IMR-90 (cell line): ENCODE data around the gene TMPRSS3. TPM values are rescaled to one million over a fixed set of nuclear protein-coding genes. Genes with fewer than 3 reads are reported as not detected.

ENCODE experiments used
- ATAC-seq: fragments of 200-7000 bp; cut with Tn5 transposase; 2 replicates; pipeline ENCODE4 v1.9.1; 2020; ENCODE audit warnings: low read depth, mild to moderate bottlenecking, moderate library complexity
- BruUV-seq: library from RNA; stranded (reverse); fragments of 400-500 nt; replicated peaks from 2 replicates; lab custom pipeline; 2021; lab: Mats Ljungman, UMichigan
- CTCF ChIA-PET: fragments of 300-600 bp; formaldehyde crosslinking; extraction: SDS; loops from one replicate; lab custom pipeline; 2021; ENCODE audit warnings: antibody characterized with exemption; lab: Yijun Ruan, JAX
- POLR2A ChIA-PET: fragments of 300-600 bp; sonication (Branson Sonifier 250); formaldehyde crosslinking; loops from one replicate; lab custom pipeline; 2022; ENCODE audit warnings: antibody characterized with exemption; ENCODE audit not compliant: unreplicated experiment; lab: Charles Lee
- DNase-seq: peaks from one replicate; pipeline ENCODE4 v3.0.0; 2013
- H2AFZ ChIP-seq: replicated peaks from 2 replicates; pipeline ENCODE3; 2013; ENCODE audit warnings: low read length, mild to moderate bottlenecking; ENCODE audit not compliant: poor library complexity
- H2AK5ac ChIP-seq: 2 replicates; pipeline ENCODE4 v1.6.1; 2013; ENCODE audit warnings: low read depth, low read length, inconsistent platforms
- H2AK9ac ChIP-seq: replicated peaks from 2 replicates; pipeline ENCODE3; 2013; ENCODE audit warnings: mild to moderate bottlenecking, low read depth, low read length, moderate library complexity; ENCODE audit not compliant: poor library complexity
- H2BK120ac ChIP-seq: 2 replicates; pipeline ENCODE4 v1.6.1; 2013; ENCODE audit warnings: low read depth, low read length, inconsistent platforms
- H2BK15ac ChIP-seq: 3 replicates; pipeline ENCODE4 v1.6.1; 2013; ENCODE audit warnings: low read depth, low read length, inconsistent platforms
- H2BK20ac ChIP-seq: 2 replicates; pipeline ENCODE4 v1.6.1; 2013; ENCODE audit warnings: low read depth, mild to moderate bottlenecking, inconsistent platforms, low read length, moderate library complexity
- H2BK5ac ChIP-seq: 2 replicates; pipeline ENCODE4 v1.6.1; 2013; ENCODE audit warnings: mild to moderate bottlenecking, low read depth, low read length, inconsistent platforms; ENCODE audit not compliant: poor library complexity, severe bottlenecking
- H3K14ac ChIP-seq: replicated peaks from 2 replicates; pipeline ENCODE4 v1.6.1; 2013; ENCODE audit warnings: low read depth, low read length, inconsistent platforms
- H3K18ac ChIP-seq: 2 replicates; pipeline ENCODE4 v1.6.1; 2013; ENCODE audit warnings: low read depth, low read length, control low read depth
- H3K23ac ChIP-seq: 2 replicates; pipeline ENCODE4 v1.6.1; 2013; ENCODE audit warnings: low read depth, low read length, inconsistent platforms
- H3K27ac ChIP-seq: 2 replicates; pipeline ENCODE4 v1.5.1; 2013; ENCODE audit warnings: mild to moderate bottlenecking, control low read depth, low read length; ENCODE audit not compliant: insufficient read depth
- H3K27me3 ChIP-seq: 2 replicates; pipeline ENCODE4 v1.6.1; 2013; ENCODE audit warnings: low read length; ENCODE audit not compliant: control insufficient read depth, insufficient read depth
- H3K36me3 ChIP-seq: 2 replicates; pipeline ENCODE4 v1.6.1; 2013; ENCODE audit warnings: low read length, mixed read lengths; ENCODE audit not compliant: control insufficient read depth, insufficient read depth
- H3K4ac ChIP-seq: 2 replicates; pipeline ENCODE4 v1.6.1; 2013; ENCODE audit warnings: low read depth, low read length, inconsistent platforms
- H3K4me1 ChIP-seq: 2 replicates; pipeline ENCODE4 v1.6.1; 2013; ENCODE audit warnings: low read length, mixed read lengths; ENCODE audit not compliant: control insufficient read depth, insufficient read depth
- H3K4me2 ChIP-seq: 2 replicates; pipeline ENCODE4 v1.6.1; 2013; ENCODE audit warnings: low read depth, mild to moderate bottlenecking, control low read depth, low read length, moderate library complexity
- H3K4me3 ChIP-seq: 2 replicates; pipeline ENCODE4 v1.5.1; 2013; ENCODE audit warnings: low read depth, mild to moderate bottlenecking, control low read depth, low read length, moderate library complexity; ENCODE audit not compliant: insufficient read depth
- H3K56ac ChIP-seq: 2 replicates; pipeline ENCODE4 v1.6.1; 2013; ENCODE audit warnings: low read length, inconsistent platforms; ENCODE audit not compliant: insufficient read depth; ENCODE audit errors: extremely low read depth
- H3K79me1 ChIP-seq, 2 experiments: 2 replicates each; pipeline ENCODE4 v1.6.1; 2013; ENCODE audit warnings: low read length in 2 of 2, inconsistent platforms in 1 of 2, low read depth in 1 of 2
- H3K9ac ChIP-seq: 2 replicates; pipeline ENCODE4 v1.6.1; 2013; ENCODE audit warnings: low read depth, low read length, control low read depth
- H3K9me1 ChIP-seq: 2 replicates; pipeline ENCODE4 v1.6.1; 2013; ENCODE audit warnings: low read length, inconsistent platforms; ENCODE audit not compliant: insufficient read depth
- H3K9me3 ChIP-seq: 2 replicates; pipeline ENCODE4 v1.6.1; 2013; ENCODE audit warnings: low read length; ENCODE audit not compliant: control insufficient read depth, insufficient read depth
- H4K20me1 ChIP-seq: 2 replicates; pipeline ENCODE4 v1.6.1; 2013; ENCODE audit warnings: low read length, inconsistent platforms; ENCODE audit not compliant: insufficient read depth
- H4K5ac ChIP-seq: 2 replicates; pipeline ENCODE4 v1.6.1; 2013; ENCODE audit warnings: mild to moderate bottlenecking, low read depth, low read length, control low read depth
- H4K8ac ChIP-seq, 2 experiments: 2 replicates each; pipeline ENCODE4 v1.6.1; 2013; ENCODE audit warnings: low read depth in 2 of 2, low read length in 2 of 2, control low read depth in 1 of 2, inconsistent platforms in 1 of 2
- H4K91ac ChIP-seq: 2 replicates; pipeline ENCODE4 v1.6.1; 2013; ENCODE audit warnings: low read depth, low read length, inconsistent platforms; ENCODE audit not compliant: insufficient read depth
- BHLHE40 ChIP-seq: fragments of 150-350 bp; IDR thresholded peaks from 2 replicates; pipeline ENCODE4 v1.6.1; 2016; ENCODE audit warnings: mild to moderate bottlenecking, low read depth, low read length
- CHD1 ChIP-seq: IDR thresholded peaks from 2 replicates; pipeline ENCODE4 v1.6.1; 2012; ENCODE audit warnings: low read depth, low read length, improper control_type of control experiment
- CTCF ChIP-seq: conservative IDR thresholded peaks from 2 replicates; pipeline ENCODE4 v1.5.1; 2012; ENCODE audit warnings: mild to moderate bottlenecking, low read depth, low read length, improper control_type of control experiment
- MAFK ChIP-seq: IDR thresholded peaks from 2 replicates; pipeline ENCODE4 v1.6.1; 2012; ENCODE audit warnings: low read depth, low read length, improper control_type of control experiment
- MAZ ChIP-seq: IDR thresholded peaks from 2 replicates; pipeline ENCODE4 v1.6.1; 2012; ENCODE audit warnings: low read depth, mild to moderate bottlenecking, low read length, improper control_type of control experiment, moderate library complexity, borderline replicate concordance
- MXI1 ChIP-seq: IDR thresholded peaks from 2 replicates; pipeline ENCODE4 v1.6.1; 2012; ENCODE audit warnings: low read depth, mild to moderate bottlenecking, low read length, moderate library complexity, borderline replicate concordance
- NFE2L2 ChIP-seq: fragments of 150-350 bp; IDR thresholded peaks from 2 replicates; pipeline ENCODE4 v1.6.1; 2016; ENCODE audit warnings: low read depth, mild to moderate bottlenecking, low read length
- POLR2A ChIP-seq: IDR thresholded peaks from 2 replicates; pipeline ENCODE4 v1.6.1; 2012; ENCODE audit warnings: mild to moderate bottlenecking, low read depth, low read length
- RAD21 ChIP-seq: IDR thresholded peaks from 2 replicates; pipeline ENCODE4 v1.6.1; 2012; ENCODE audit warnings: low read length, improper control_type of control experiment
- RCOR1 ChIP-seq: IDR thresholded peaks from 2 replicates; pipeline ENCODE4 v1.6.1; 2012; ENCODE audit warnings: mild to moderate bottlenecking, low read length, improper control_type of control experiment; ENCODE audit not compliant: insufficient replicate concordance
- RFX5 ChIP-seq: IDR thresholded peaks from 2 replicates; pipeline ENCODE4 v1.8.0; 2012; ENCODE audit warnings: low read depth, mild to moderate bottlenecking, low read length, moderate library complexity
- SMC3 ChIP-seq: fragments of 150-350 bp; IDR thresholded peaks from 2 replicates; pipeline ENCODE4 v1.6.1; 2016; ENCODE audit warnings: low read depth, mild to moderate bottlenecking, antibody characterized with exemption, low read length, moderate library complexity
- WGBS, 2 experiments: methylation state at CpG; one replicate each; pipeline versions ENCODE4 v1.1.5 to v1.1.7; 2013; ENCODE audit warnings: missing lambda C conversion rate in 2 of 2; ENCODE audit not compliant: insufficient read length in 1 of 2; ENCODE audit errors: extremely low coverage in 2 of 2; 5-methylcytosine and 5-hydroxymethylcytosine counted together
- dilution Hi-C: fragments of 300-500 bp; cut with HindIII; formaldehyde crosslinking; loops from one replicate; pipeline ENCODE4 v1.14.3; 2018; ENCODE audit warnings: low sequenced_read_pairs; ENCODE audit not compliant: unreplicated experiment
- in situ Hi-C: fragments of 300-500 bp; cut with MboI; formaldehyde crosslinking; loops from 3 replicates; pipeline ENCODE4 v1.14.3; 2019; ENCODE audit warnings: low sequenced_read_pairs, inconsistent platforms, mixed read lengths
- intact Hi-C: fragments of 100-400 bp; cut with micrococcal nuclease; formaldehyde crosslinking; loops from 2 replicates; pipeline ENCODE4 v1.10.0; 2022
- polyA plus RNA-seq, 3 experiments: library from polyadenylated mRNA; depleted of rRNA; stranded (reverse); fragments of >200 nt; gene quantifications; 2 replicates each; pipeline ENCODE4 v1.2.3, GENCODE V29; 2012; ENCODE audit warnings: low replicate concordance in 1 of 3
- total RNA-seq: library from RNA; depleted of rRNA; stranded (reverse); fragments of >200 nt; gene quantifications from 2 replicates; pipeline ENCODE4 v1.2.3, GENCODE V29; 2012
- TF ChIP-seq, protein P1 (sequence below): fragments of 150-350 bp; IDR thresholded peaks from 2 replicates; pipeline ENCODE4 v1.6.1; 2016; ENCODE audit warnings: low read depth, mild to moderate bottlenecking, low read length, moderate library complexity, borderline replicate concordance

The TMPRSS3 gene
- total and polyA plus RNA-seq, 2 of the 4 experiments (the other 2 are of a cell fraction) = not detected

DNA sequence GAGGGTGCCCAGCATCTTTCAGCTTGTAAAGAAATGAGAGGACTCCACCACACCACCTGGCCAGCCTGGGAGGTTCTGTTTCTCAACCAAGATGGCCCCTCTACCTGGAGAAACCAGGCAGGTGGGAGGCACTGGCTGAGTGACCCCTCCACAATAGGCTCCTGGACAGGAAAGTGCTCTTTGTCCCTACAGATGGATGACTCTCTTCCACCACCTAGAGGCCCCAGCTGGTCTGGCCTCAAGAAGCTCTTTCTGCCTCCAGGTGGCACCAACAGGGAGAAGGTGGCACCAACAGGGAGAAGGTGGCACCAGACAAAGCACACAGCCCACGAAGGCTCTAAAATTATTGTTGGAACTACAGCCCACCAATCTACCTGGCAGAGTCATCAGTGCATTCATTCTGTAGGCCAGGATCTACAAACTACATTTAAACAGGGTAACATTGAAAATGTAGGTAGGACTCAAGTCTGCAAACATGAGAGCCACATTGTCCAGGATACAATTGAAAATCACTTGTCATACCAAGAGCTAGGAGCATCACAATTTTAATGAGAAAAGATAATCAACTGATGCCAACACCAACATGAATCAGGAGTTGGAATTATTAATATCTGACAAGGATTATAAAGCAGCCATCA lies 14.4 kb downstream of the TMPRSS3 start:
- dilution Hi-C loops = no loop called here
- Histone ChIP-seq H3K79me1 (no peaks in the 10 kb centered on the region), H3K36me3 (no peaks in the 10 kb centered on the region), H3K27me3 (peaks cover 26% of the 10 kb centered on the region), H3K18ac (no peak overlapping the region), H2BK120ac (no peak overlapping the region), H2AK9ac (no peak overlapping the region), H2BK15ac (no peak overlapping the region), H3K4me3 (no peak overlapping the region), H3K4ac (no peak overlapping the region), H4K5ac (no peak overlapping the region), H2AFZ (no peak overlapping the region), H3K56ac (no peak overlapping the region), H3K9me3 (peaks cover 3% of the 10 kb centered on the region; the same call in 1 of the 2 replicates), H3K14ac (no peak overlapping the region), H3K9me1 (no peaks in the 10 kb centered on the region), H2AK5ac (no peak overlapping the region), H3K23ac (no peak overlapping the region), H2BK20ac (no peak overlapping the region), H3K27ac (no peak overlapping the region), H3K4me2 (no peak overlapping the region), H3K9ac (no peak overlapping the region), H4K20me1 (no peaks in the 10 kb centered on the region), H4K91ac (no peak overlapping the region), H3K4me1 (no peaks in the 10 kb centered on the region), H2BK5ac (no peak overlapping the region), H4K8ac (no peak overlapping the region)
- CTCF ChIA-PET = interaction anchor here (0.6 to 1.0 kb wide), 4 partner anchors 15 to 226 kb away, joined by 3 to 6 read pairs (median 3); partner anchors contain the start of gene TFF1
- TF ChIP-seq RCOR1 (no peak), MAZ (no peak), CTCF (peak; percentile 68), CHD1 (no peak), SMC3 (peak; percentile 35; the same call in 1 of the 2 replicates), MXI1 (no peak), RFX5 (no peak), POLR2A (no peak), RAD21 (peak; percentile 39; the same call in 1 of the 2 replicates), NFE2L2 (no peak), BHLHE40 (no peak), MAFK (no peak)
- TF ChIP-seq, protein P1, sequence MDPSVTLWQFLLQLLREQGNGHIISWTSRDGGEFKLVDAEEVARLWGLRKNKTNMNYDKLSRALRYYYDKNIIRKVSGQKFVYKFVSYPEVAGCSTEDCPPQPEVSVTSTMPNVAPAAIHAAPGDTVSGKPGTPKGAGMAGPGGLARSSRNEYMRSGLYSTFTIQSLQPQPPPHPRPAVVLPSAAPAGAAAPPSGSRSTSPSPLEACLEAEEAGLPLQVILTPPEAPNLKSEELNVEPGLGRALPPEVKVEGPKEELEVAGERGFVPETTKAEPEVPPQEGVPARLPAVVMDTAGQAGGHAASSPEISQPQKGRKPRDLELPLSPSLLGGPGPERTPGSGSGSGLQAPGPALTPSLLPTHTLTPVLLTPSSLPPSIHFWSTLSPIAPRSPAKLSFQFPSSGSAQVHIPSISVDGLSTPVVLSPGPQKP = no peak
- DNase-seq (peak; percentile 46), ATAC-seq (peak; percentile 86)
- in situ Hi-C loops = no loop called here
- BruUV-seq = no TSS peak
- POLR2A ChIA-PET = no interaction called here
- intact Hi-C loops = loop anchor here (1.0 kb wide), 1 partner anchor 236 kb away; no protein-coding TSS in a partner anchor
- WGBS, 2 experiments = no CpG with 5 or more reads among the region's 1 CpG
